Neuron (in vitro differentiated cells): ENCODE data around the gene CEP295NL.
"Not testable (repeated sequence)": the region's sequence is repeated elsewhere in the genome, so short reads cannot be mapped to it uniquely, and the experiment has no call there.

Source experiments
- H2AFZ ChIP-seq: one replicate; pipeline ENCODE4 v1.6.1; 2013; ENCODE audit warnings: low read depth, mild to moderate bottlenecking, inconsistent platforms, low read length, moderate library complexity
- H3K27me3 ChIP-seq: one replicate; pipeline ENCODE4 v1.6.1; 2013; ENCODE audit warnings: low read length; ENCODE audit not compliant: insufficient read depth
- H3K36me3 ChIP-seq: one replicate; pipeline ENCODE4 v1.6.1; 2013; ENCODE audit warnings: low read length; ENCODE audit not compliant: insufficient read depth
- H3K4me1 ChIP-seq: one replicate; pipeline ENCODE4 v1.6.1; 2013; ENCODE audit warnings: low read length; ENCODE audit not compliant: insufficient read depth
- H3K4me3 ChIP-seq: 2 replicates; pipeline ENCODE4 v1.5.1; 2013; ENCODE audit warnings: mild to moderate bottlenecking, low read length, moderate library complexity
- H3K9me3 ChIP-seq: one replicate; pipeline ENCODE4 v1.6.1; 2013; ENCODE audit warnings: low read length

Gene CEP295NL, protein sequence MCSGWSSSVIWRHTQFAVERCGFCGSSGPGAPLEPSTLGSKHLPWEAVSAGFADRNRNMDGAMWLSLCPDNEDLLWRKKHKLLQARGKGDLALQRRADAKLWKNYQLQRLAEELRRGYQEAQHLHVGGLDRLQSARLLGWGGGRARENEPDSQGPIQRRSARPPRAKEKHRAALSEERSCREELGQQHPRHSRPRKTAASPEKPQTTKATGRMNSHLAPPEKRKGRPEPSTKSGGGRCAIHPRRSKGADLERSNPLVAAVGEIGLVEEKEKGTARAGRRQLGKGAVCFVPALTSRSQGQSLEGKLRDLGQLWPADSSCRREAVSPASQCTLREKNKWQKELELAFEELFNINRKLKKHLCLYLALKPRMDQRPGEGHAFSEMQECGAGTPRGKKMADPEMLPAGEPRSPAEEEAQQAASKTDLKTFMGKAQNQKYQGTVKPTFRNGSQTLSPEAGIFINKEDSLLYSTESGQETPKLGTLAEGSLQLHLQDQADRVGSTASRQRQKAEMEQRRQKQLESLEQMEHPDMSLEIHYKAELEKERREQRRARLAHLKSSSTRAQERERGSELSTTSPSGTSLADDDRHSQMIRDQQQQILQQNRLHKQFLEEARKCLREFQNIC

DNA sequence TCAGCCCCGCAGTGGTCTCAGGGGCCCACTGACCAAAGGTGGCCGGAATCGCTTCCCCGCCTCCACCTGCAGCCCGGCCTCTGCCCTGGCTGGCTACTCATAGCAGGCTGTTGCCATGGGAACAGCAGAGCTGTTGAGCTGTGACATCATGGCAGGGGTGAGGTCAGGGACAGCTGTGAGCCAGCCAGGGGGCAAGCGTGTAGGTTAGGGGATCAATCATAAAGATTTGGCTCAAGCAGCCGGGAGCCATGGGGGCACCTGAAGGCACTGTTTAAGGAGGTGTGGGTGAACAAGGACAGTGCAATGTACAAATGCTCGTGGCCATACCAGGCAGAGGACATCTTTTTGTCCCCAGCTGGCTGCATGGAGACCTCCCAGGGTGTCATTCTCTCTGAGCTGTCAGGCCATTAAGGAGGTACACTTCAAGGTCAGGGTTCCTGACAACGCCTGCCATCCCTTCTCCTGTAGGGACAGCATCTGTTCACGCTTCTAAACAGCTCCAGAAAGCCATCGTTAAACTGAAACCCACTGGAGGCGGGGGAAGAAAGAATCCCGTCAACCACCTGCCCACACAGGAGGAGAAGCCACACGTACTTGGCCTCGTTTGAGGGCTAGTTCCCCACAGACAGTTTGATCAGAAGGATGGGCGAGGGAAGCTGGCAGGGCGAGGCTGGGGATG lies at the start of gene CEP295NL:
Gene CEP295NL, minus strand, starts transcription at position 101 of the 679 bp plus-strand sequence. CDS start 1,373 bp downstream, outside the sequence.
- Histone ChIP-seq H3K4me3 (no peak within 1 kb of the TSS), H3K4me1 (peaks cover 40% of the 10 kb centered on the region), H3K27me3 (no peaks in the 10 kb centered on the region), H3K9me3 (no peaks in the 10 kb centered on the region), H2AFZ (no peak within 1 kb of the TSS), H3K36me3 (peaks cover 2% of the 10 kb centered on the region)

- Histone ChIP-seq H2AFZ (no peak overlapping the region), H3K4me1 (peaks cover 42% of the 10 kb centered on the region), H3K4me3 (no peak overlapping the region), H3K36me3 (no peaks in the 10 kb centered on the region), H3K27me3 (no peaks in the 10 kb centered on the region), H3K9me3 (peaks cover 5% of the 10 kb centered on the region)
Measured at GRCh38 chr17:78952706-78953105, 49.7 kb upstream of the CEP295NL start.

DNA sequence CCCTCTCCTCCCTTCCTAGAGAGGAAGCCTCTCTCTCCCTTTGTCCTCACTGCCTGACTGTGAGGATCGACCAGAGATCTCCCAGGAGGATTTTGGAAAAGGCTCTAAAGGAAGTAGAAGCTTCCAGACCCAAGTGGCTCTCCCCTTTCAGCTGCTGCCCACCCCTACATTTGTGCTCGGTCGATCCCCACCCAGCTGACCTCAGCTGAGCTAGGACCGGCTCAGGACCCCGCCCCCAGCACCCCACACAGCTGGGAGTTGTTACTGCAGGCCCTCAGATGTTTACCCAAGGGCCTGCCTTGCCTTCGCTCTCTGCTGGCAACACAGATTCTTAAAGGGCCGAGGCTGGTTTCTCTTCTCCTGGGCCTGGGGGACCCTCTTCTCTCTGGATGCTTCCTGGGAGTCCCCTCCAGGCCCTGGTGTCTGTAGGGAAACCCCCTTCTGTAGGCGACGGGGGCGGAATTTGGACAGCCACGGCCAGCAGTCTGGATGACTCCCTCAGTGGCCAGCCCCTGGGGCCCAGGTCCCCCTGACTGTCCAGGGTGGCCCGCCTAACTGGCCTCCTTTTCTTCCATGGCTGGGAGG lies 49.1 kb upstream of the CEP295NL start:
- Histone ChIP-seq H3K4me1 (peaks cover 40% of the 10 kb centered on the region), H2AFZ (no peak overlapping the region), H3K9me3 (peaks cover 5% of the 10 kb centered on the region), H3K27me3 (no peaks in the 10 kb centered on the region), H3K4me3 (no peak overlapping the region), H3K36me3 (no peaks in the 10 kb centered on the region)

DNA sequence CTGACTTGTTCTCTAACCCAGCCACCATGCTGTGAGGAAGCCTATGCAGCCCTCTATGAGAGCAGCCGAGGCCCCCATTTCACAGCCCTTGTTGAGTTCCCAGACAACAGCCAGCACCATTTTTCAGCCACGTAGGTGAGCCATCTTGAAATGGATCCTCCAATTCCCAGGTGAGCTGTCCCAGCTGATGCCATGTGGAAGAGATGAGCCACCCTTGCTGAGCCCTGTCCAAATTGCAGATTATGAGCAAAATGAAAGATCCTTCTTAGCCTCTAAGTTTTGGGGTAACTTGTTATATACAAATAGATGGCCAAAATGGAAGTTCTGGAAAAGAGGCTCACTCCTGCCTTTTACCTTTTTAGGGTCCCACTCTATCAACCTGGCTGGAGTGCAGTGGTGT lies 47.9 kb upstream of the CEP295NL start:
- peaks cover 5% of the 10 kb centered on the region for H3K9me3 ChIP-seq
- no peak overlapping the region for H2AFZ ChIP-seq
- no peaks in the 10 kb centered on the region for H3K36me3 ChIP-seq
- H3K27me3 ChIP-seq: no peaks in the 10 kb centered on the region
- no peak overlapping the region for H3K4me3 ChIP-seq
- H3K4me1 ChIP-seq: peaks cover 39% of the 10 kb centered on the region

DNA sequence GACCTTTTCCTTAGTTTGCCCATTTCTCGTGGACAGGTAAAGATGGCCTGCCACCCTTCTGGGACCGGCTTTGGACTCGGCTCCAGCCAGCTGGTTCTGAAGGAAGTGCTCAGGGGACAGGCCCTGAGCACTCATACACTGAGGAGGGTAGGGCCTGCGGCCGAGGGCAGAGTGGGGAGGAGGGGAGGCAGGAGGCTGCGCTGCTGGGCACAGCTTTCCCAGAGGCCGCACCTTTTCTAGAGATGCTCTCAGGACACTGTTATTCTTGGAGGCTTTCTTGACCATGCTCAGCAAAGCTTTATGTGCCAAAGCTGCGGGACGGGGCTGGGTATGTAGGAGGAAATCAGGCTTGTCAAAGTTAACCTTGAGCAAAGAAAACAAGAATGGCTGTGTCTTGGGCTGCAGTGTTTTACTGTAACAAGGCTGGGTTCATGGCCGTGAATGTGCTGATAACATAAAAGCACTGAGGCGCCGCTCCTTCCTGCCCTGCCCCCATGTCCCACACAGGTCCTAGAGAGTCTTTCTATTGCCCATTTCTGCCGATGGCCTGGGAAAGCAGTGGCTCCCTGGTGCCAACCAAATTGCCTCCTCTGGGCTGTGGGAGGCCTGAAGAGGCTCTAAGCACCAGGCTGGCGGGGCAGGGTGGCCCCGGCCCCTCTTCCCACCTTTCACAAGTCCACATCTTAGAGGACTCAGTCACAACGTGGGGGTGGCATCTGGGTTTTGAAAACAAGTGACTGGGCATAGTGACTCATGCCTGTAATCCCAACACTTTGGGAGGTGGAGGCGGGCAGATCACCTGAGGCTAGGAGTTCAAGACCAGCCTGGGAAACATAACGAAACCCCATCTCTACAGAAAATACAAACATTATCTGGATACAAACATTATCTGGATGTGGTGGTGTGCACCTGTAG lies 44.5 kb upstream of the CEP295NL start:
- peaks cover 16% of the 10 kb centered on the region for H3K4me1 ChIP-seq
- no peaks in the 10 kb centered on the region for H3K36me3 ChIP-seq
- H2AFZ ChIP-seq: no peak overlapping the region
- peaks cover 5% of the 10 kb centered on the region for H3K9me3 ChIP-seq
- H3K27me3 ChIP-seq: peaks cover 4% of the 10 kb centered on the region
- no peak overlapping the region for H3K4me3 ChIP-seq

- H3K36me3 ChIP-seq: no peaks in the 10 kb centered on the region
- H3K4me3 ChIP-seq: no peak overlapping the region
- H3K4me1 ChIP-seq: peaks cover 7% of the 10 kb centered on the region
- peaks cover 5% of the 10 kb centered on the region for H3K9me3 ChIP-seq
- peaks cover 4% of the 10 kb centered on the region for H3K27me3 ChIP-seq
- H2AFZ ChIP-seq: no peak overlapping the region
Measured at GRCh38 chr17:78946631-78947030, 43.6 kb upstream of the CEP295NL start.

DNA sequence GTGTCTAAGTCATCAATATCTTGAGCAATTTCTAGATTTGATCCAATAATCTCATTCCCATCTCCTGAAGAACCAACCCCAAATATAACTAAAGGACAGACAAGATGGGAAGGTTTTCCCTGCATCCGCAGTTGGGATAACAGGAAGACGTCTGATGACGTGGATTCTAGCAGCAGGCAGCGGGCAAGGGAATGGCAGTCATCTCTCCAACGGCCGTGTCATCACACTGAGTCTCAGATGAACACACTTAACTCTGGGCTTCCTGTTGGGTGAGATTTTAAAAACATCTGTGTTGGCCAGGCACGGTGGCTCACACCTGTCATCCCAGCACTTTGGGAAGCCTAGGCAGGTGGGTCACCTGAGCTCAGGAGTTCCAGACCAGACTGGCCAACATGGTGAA lies 43.1 kb upstream of the CEP295NL start:
- Histone ChIP-seq H3K9me3 (peaks cover 5% of the 10 kb centered on the region), H3K36me3 (no peaks in the 10 kb centered on the region), H3K27me3 (peaks cover 4% of the 10 kb centered on the region), H2AFZ (no peak overlapping the region), H3K4me3 (no peak overlapping the region), H3K4me1 (peaks cover 4% of the 10 kb centered on the region)

- not testable (repeated sequence) for H3K4me3 ChIP-seq, H2AFZ ChIP-seq, H3K36me3 ChIP-seq, H3K4me1 ChIP-seq, H3K9me3 ChIP-seq, H3K27me3 ChIP-seq
Measured at GRCh38 chr17:78945455-78945854, 42.5 kb upstream of the CEP295NL start.

- H3K9me3 ChIP-seq: no peaks in the 10 kb centered on the region
- no peak overlapping the region for H2AFZ ChIP-seq
- H3K27me3 ChIP-seq: peaks cover 4% of the 10 kb centered on the region
- H3K4me1 ChIP-seq: peaks cover 4% of the 10 kb centered on the region
- H3K36me3 ChIP-seq: no peaks in the 10 kb centered on the region
- no peak overlapping the region for H3K4me3 ChIP-seq
Measured at GRCh38 chr17:78944956-78945355, 42.0 kb upstream of the CEP295NL start.

GRCh38 chr17:78944026-78944425 lies 41.0 kb upstream of the CEP295NL start:
- H3K4me3 ChIP-seq: no peak overlapping the region
- H2AFZ ChIP-seq: no peak overlapping the region
- no peaks in the 10 kb centered on the region for H3K9me3 ChIP-seq
- H3K36me3 ChIP-seq: no peaks in the 10 kb centered on the region
- peaks cover 9% of the 10 kb centered on the region for H3K4me1 ChIP-seq
- peaks cover 4% of the 10 kb centered on the region for H3K27me3 ChIP-seq

GRCh38 chr17:78940708-78941107 lies 37.7 kb upstream of the CEP295NL start:
- no peaks in the 10 kb centered on the region for H3K36me3 ChIP-seq
- H2AFZ ChIP-seq: no peak overlapping the region
- peaks cover 8% of the 10 kb centered on the region for H3K4me1 ChIP-seq
- peaks cover 4% of the 10 kb centered on the region for H3K27me3 ChIP-seq
- no peaks in the 10 kb centered on the region for H3K9me3 ChIP-seq
- H3K4me3 ChIP-seq: no peak overlapping the region

DNA sequence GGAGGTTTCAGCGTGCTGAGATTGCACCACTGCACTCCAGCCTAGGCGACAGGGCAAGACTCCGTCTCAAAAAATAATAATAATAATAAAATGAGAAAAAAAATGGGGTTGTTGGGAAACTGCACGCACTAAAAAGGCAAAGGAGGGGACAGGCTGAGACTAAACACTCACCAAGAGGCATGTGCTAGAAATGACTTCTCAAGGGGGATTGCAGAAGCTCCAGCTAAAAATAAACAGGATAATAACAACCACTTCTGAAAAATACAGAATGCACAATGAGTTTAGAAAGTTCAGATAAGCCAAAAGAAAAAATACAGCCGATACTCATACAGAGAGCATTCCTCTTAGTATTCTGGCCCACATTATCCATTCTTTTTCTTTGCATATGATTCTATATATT lies 37.3 kb upstream of the CEP295NL start:
- H3K36me3 ChIP-seq: no peaks in the 10 kb centered on the region
- peaks cover 4% of the 10 kb centered on the region for H3K27me3 ChIP-seq
- no peaks in the 10 kb centered on the region for H3K9me3 ChIP-seq
- peaks cover 12% of the 10 kb centered on the region for H3K4me1 ChIP-seq
- no peak overlapping the region for H2AFZ ChIP-seq
- no peak overlapping the region for H3K4me3 ChIP-seq
